Measurements from ENCODE around the gene PHYH. TPM values are rescaled to one million over a fixed set of nuclear protein-coding genes. Genes with fewer than 3 reads are reported as not detected.
"Not testable (repeated sequence)": the region's sequence is repeated elsewhere in the genome, so short reads cannot be mapped to it uniquely, and the experiment has no call there.

The PHYH gene
- polyA plus RNA-seq, 4 donors: 23.5 to 184 (median 70.4) TPM

GRCh38 chr10:13234736-13235135, 65.1 kb downstream of the PHYH start:
- not testable (repeated sequence) for DNase-seq; H3K27ac ChIP-seq (ENCODE audit: low read depth in 1 of 3, low read length in 2 of 3); FAIRE-seq; H3K27me3 ChIP-seq (ENCODE audit: control insufficient read depth in 3 of 3, insufficient read depth in 3 of 3, low read length in 3 of 3); H3K36me3 ChIP-seq (ENCODE audit: control insufficient read depth in 3 of 3, insufficient read depth in 2 of 3, low read depth in 1 of 3, low read length in 3 of 3); H3K9me3 ChIP-seq (ENCODE audit: control insufficient read depth in 2 of 2, insufficient read depth in 1 of 2, low read depth in 1 of 2, low read length in 1 of 2); H3K4me3 ChIP-seq (ENCODE audit: low read depth in 1 of 3, low read length in 3 of 3); H3K4me1 ChIP-seq (ENCODE audit: control insufficient read depth in 3 of 3, insufficient read depth in 2 of 3, low read depth in 1 of 3, low read length in 2 of 3)
- 86 to 88% (median 86%) methylated on average over 13 of the region's 13 CpGs for WGBS, 3 donors

GRCh38 chr10:13234172-13234571, 65.7 kb downstream of the PHYH start, which contains the start of gene UCMA:
Gene UCMA, minus strand, starts transcription at chr10:13234374. Its CDS starts 116 bp downstream, at chr10:13234258.
- Histone ChIP-seq H3K4me3 (ENCODE audit: low read depth in 1 of 3, low read length in 3 of 3) (no peak within 1 kb of the TSS), H3K9me3 (ENCODE audit: control insufficient read depth in 2 of 2, insufficient read depth in 1 of 2, low read depth in 1 of 2, low read length in 1 of 2) (no peaks in the 10 kb centered on the region), H3K4me1 (ENCODE audit: control insufficient read depth in 3 of 3, insufficient read depth in 2 of 3, low read depth in 1 of 3, low read length in 2 of 3) (no peaks in the 10 kb centered on the region), H3K27me3 (ENCODE audit: control insufficient read depth in 3 of 3, insufficient read depth in 3 of 3, low read length in 3 of 3) (no peaks in the 10 kb centered on the region), H3K36me3 (ENCODE audit: control insufficient read depth in 3 of 3, insufficient read depth in 2 of 3, low read depth in 1 of 3, low read length in 3 of 3) (no peaks in the 10 kb centered on the region), H3K27ac (ENCODE audit: low read depth in 1 of 3, low read length in 2 of 3) (no peak within 1 kb of the TSS)
- DNase-seq: no peak
- no peak for FAIRE-seq
- 68 to 86% (median 82%) methylated on average over 10 of the region's 10 CpGs for WGBS, 3 donors

GRCh38 chr10:13233358-13233757, 66.5 kb downstream of the PHYH start:
- WGBS, 3 donors: 59 to 73% (median 69%) methylated on average over 14 of the region's 14 CpGs
- DNase-seq (no peak), FAIRE-seq (no peak)
- Histone ChIP-seq H3K27me3 (ENCODE audit: control insufficient read depth in 3 of 3, insufficient read depth in 3 of 3, low read length in 3 of 3) (no peaks in the 10 kb centered on the region), H3K36me3 (ENCODE audit: control insufficient read depth in 3 of 3, insufficient read depth in 2 of 3, low read depth in 1 of 3, low read length in 3 of 3) (no peaks in the 10 kb centered on the region), H3K4me1 (ENCODE audit: control insufficient read depth in 3 of 3, insufficient read depth in 2 of 3, low read depth in 1 of 3, low read length in 2 of 3) (no peaks in the 10 kb centered on the region), H3K9me3 (ENCODE audit: control insufficient read depth in 2 of 2, insufficient read depth in 1 of 2, low read depth in 1 of 2, low read length in 1 of 2) (no peaks in the 10 kb centered on the region), H3K27ac (ENCODE audit: low read depth in 1 of 3, low read length in 2 of 3) (no peak overlapping the region), H3K4me3 (ENCODE audit: low read depth in 1 of 3, low read length in 3 of 3) (no peak overlapping the region)

GRCh38 chr10:13231808-13232207, 68.1 kb downstream of the PHYH start:
- no peak overlapping the region for H3K27ac ChIP-seq (ENCODE audit: low read depth in 1 of 3, low read length in 2 of 3)
- H3K27me3 ChIP-seq (ENCODE audit: control insufficient read depth in 3 of 3, insufficient read depth in 3 of 3, low read length in 3 of 3): no peaks in the 10 kb centered on the region
- no peak overlapping the region for H3K4me3 ChIP-seq (ENCODE audit: low read depth in 1 of 3, low read length in 3 of 3)
- no peaks in the 10 kb centered on the region for H3K4me1 ChIP-seq (ENCODE audit: control insufficient read depth in 3 of 3, insufficient read depth in 2 of 3, low read depth in 1 of 3, low read length in 2 of 3)
- H3K9me3 ChIP-seq (ENCODE audit: control insufficient read depth in 2 of 2, insufficient read depth in 1 of 2, low read depth in 1 of 2, low read length in 1 of 2): no peaks in the 10 kb centered on the region
- WGBS, 3 donors: 78 to 93% (median 81%) methylated on average over 6 of the region's 6 CpGs
- H3K36me3 ChIP-seq (ENCODE audit: control insufficient read depth in 3 of 3, insufficient read depth in 2 of 3, low read depth in 1 of 3, low read length in 3 of 3): no peaks in the 10 kb centered on the region
- FAIRE-seq: no peak
- no peak for DNase-seq

- Histone ChIP-seq H3K4me1 (ENCODE audit: control insufficient read depth in 3 of 3, insufficient read depth in 2 of 3, low read depth in 1 of 3, low read length in 2 of 3) (no peaks in the 10 kb centered on the region), H3K4me3 (ENCODE audit: low read depth in 1 of 3, low read length in 3 of 3) (no peak overlapping the region), H3K27me3 (ENCODE audit: control insufficient read depth in 3 of 3, insufficient read depth in 3 of 3, low read length in 3 of 3) (no peaks in the 10 kb centered on the region), H3K27ac (ENCODE audit: low read depth in 1 of 3, low read length in 2 of 3) (no peak overlapping the region), H3K36me3 (ENCODE audit: control insufficient read depth in 3 of 3, insufficient read depth in 2 of 3, low read depth in 1 of 3, low read length in 3 of 3) (no peaks in the 10 kb centered on the region), H3K9me3 (ENCODE audit: control insufficient read depth in 2 of 2, insufficient read depth in 1 of 2, low read depth in 1 of 2, low read length in 1 of 2) (no peaks in the 10 kb centered on the region)
- DNase-seq (no peak), FAIRE-seq (no peak)
- 68 to 82% (median 78%) methylated on average over 9 of the region's 9 CpGs for WGBS, 3 donors
Measured at GRCh38 chr10:13231190-13231589, 68.7 kb downstream of the PHYH start.

Other genes starting within 250 kb of the PHYH start
- gene OPTN, start 199.9 kb downstream of the PHYH start, polyA plus RNA-seq: 100 to 1,000 TPM in 1 of 4 donors, 10 to 100 TPM in 3; 41.7 to 106 (median 89.4) TPM
- 1 to 10 TPM in 2 of 4 donors, under 1 TPM in 1, not detected in 1; 0.22 to 4.1 (median 1.9) TPM for gene MCM10, start 138.5 kb downstream of the PHYH start, polyA plus RNA-seq
- not detected for gene UCMA, start 65.7 kb downstream of the PHYH start, polyA plus RNA-seq
- 10 to 100 TPM; 24.6 to 48.4 (median 37.9) TPM for gene SEPHS1, start 48.2 kb upstream of the PHYH start, polyA plus RNA-seq
- 10 to 100 TPM in 3 of 4 donors, 1 to 10 TPM in 1; 4.6 to 33.8 (median 21.8) TPM for gene BEND7, start 228.9 kb upstream of the PHYH start, polyA plus RNA-seq

Data from small intestine (tissue), 7 donors.